CD4-positive, alpha-beta T cell (primary cell): Measurements from ENCODE around the gene FUT4. TPM values are rescaled to one million over a fixed set of nuclear protein-coding genes. Genes with fewer than 3 reads are reported as not detected.

Experiments used
- ATAC-seq: fragments of 200-7000 bp; cut with Tn5 transposase; one replicate; pipeline ENCODE4 v1.10.0; 2022; ENCODE audit warnings: mild to moderate bottlenecking; ENCODE audit not compliant: poor library complexity
- CTCF ChIA-PET: fragments of 350-600 bp; sonication (Branson Sonifier 250); formaldehyde crosslinking; loops from one replicate; lab custom pipeline; 2021; ENCODE audit warnings: antibody characterized with exemption, inconsistent platforms; lab: Charles Lee
- POLR2A ChIA-PET: fragments of 350-600 bp; sonication (Branson Sonifier 250); formaldehyde crosslinking; loops from one replicate; lab custom pipeline; 2021; ENCODE audit warnings: antibody characterized with exemption, inconsistent platforms; lab: Charles Lee
- DNase-seq, 14 experiments: peaks; one replicate each; pipeline ENCODE4 v3.0.0-alpha.2; 2013 to 2020; ENCODE audit warnings: mixed read lengths in 2 of 14
- H3K27ac ChIP-seq, 2 donors: one replicate each; pipeline versions ENCODE4 v1.5.1 to v1.7.0; 2013; ENCODE audit warnings: low read length in 2 of 2, low read depth in 1 of 2, mild to moderate bottlenecking in 1 of 2
- H3K27me3 ChIP-seq, 2 experiments: 1 replicate in 1 of 2; 2 replicates in 1 of 2; pipeline versions ENCODE4 v1.6.1 to v1.7.0; 2013; ENCODE audit warnings: low read length in 2 of 2, control low read depth in 1 of 2, mild to moderate bottlenecking in 1 of 2, moderate library complexity in 1 of 2; ENCODE audit not compliant: insufficient read depth in 2 of 2, control insufficient read depth in 1 of 2
- H3K36me3 ChIP-seq: one replicate; pipeline ENCODE4 v1.6.1; 2013; ENCODE audit warnings: low read length, control low read depth; ENCODE audit not compliant: insufficient read depth
- H3K4me1 ChIP-seq: one replicate; pipeline ENCODE4 v1.6.1; 2013; ENCODE audit warnings: low read length, control low read depth; ENCODE audit not compliant: insufficient read depth
- H3K4me3 ChIP-seq: one replicate; pipeline ENCODE4 v1.5.1; 2013; ENCODE audit warnings: mild to moderate bottlenecking, low read length, moderate library complexity
- H3K9me3 ChIP-seq, 2 experiments: 1 replicate in 1 of 2; 2 replicates in 1 of 2; pipeline versions ENCODE4 v1.6.1 to v1.7.0; 2013; ENCODE audit warnings: low read length in 2 of 2, mild to moderate bottlenecking in 2 of 2, control low read depth in 1 of 2, moderate library complexity in 1 of 2; ENCODE audit not compliant: control insufficient read depth in 1 of 2, insufficient read depth in 1 of 2
- H3K27ac Mint-ChIP-seq: one replicate; pipeline ENCODE4 v1.8.0; 2020; ENCODE audit warnings: mixed read lengths
- H3K27me3 Mint-ChIP-seq: one replicate; pipeline ENCODE4 v1.8.0; 2021; ENCODE audit warnings: mixed read lengths
- H3K36me3 Mint-ChIP-seq: one replicate; pipeline ENCODE4 v1.8.0; 2021; ENCODE audit warnings: low read depth, mixed read lengths
- H3K4me1 Mint-ChIP-seq: one replicate; pipeline ENCODE4 v1.8.0; 2021; ENCODE audit warnings: low read depth, mixed read lengths
- H3K4me3 Mint-ChIP-seq: one replicate; pipeline ENCODE4 v1.8.0; 2020; ENCODE audit warnings: mild to moderate bottlenecking, mixed read lengths
- H3K9me3 Mint-ChIP-seq: one replicate; pipeline ENCODE4 v1.8.0; 2020; ENCODE audit warnings: mixed read lengths
- intact Hi-C, 2 experiments: fragments of 100-400 bp; cut with DNase I in 1 of 2; cut with micrococcal nuclease in 1 of 2; formaldehyde crosslinking; loops; one replicate each; pipeline versions ENCODE4 v1.15.1 to v1.9.0; 2023 to 2025; cut with DNase I, micrococcal nuclease
- total RNA-seq, 174 experiments: library from RNA in 2 of 174; stranded (reverse) in 2 of 174; gene quantifications; one replicate each; pipeline ENCODE4 v1.2.3 and lab custom pipeline; 2021 to 2026
- TF ChIP-seq, protein P1 (sequence below): fragments of 200-600 bp; IDR thresholded peaks from one replicate; pipeline ENCODE4 v1.8.0; 2022; ENCODE audit warnings: antibody characterized with exemption, mild to moderate bottlenecking

The FUT4 gene
- total RNA-seq, 2 experiments from 2014 or later = 4.3 to 5.1 TPM

DNA sequence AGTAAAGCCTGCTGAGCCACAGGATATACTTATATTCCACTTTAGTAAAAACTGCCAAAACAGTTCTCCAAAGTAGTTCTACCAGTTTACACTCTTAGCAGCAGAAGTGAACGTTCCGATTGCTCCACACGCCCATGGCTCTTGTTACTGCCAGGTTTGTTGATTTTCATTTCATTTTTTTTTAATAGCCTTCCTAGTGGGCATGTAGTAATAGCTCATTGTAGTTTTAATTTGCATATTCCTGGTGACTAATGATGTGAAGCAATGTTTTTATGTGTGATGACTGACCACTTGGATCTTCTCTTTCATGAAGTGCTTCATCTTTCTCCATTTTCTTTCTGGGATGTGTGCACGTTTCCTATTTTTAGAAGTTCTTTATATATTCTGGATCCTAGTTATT is 36.2 kb upstream of the FUT4 start:
- TF ChIP-seq, protein P1, sequence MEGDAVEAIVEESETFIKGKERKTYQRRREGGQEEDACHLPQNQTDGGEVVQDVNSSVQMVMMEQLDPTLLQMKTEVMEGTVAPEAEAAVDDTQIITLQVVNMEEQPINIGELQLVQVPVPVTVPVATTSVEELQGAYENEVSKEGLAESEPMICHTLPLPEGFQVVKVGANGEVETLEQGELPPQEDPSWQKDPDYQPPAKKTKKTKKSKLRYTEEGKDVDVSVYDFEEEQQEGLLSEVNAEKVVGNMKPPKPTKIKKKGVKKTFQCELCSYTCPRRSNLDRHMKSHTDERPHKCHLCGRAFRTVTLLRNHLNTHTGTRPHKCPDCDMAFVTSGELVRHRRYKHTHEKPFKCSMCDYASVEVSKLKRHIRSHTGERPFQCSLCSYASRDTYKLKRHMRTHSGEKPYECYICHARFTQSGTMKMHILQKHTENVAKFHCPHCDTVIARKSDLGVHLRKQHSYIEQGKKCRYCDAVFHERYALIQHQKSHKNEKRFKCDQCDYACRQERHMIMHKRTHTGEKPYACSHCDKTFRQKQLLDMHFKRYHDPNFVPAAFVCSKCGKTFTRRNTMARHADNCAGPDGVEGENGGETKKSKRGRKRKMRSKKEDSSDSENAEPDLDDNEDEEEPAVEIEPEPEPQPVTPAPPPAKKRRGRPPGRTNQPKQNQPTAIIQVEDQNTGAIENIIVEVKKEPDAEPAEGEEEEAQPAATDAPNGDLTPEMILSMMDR = no peak
- Mint-ChIP-seq H3K4me3 (no peak overlapping the region), H3K4me1 (peaks cover 8% of the 10 kb centered on the region), H3K27me3 (peaks cover 35% of the 10 kb centered on the region), H3K27ac (no peak overlapping the region), H3K9me3 (no peaks in the 10 kb centered on the region), H3K36me3 (peaks cover 6% of the 10 kb centered on the region)
- Histone ChIP-seq H3K27me3 (peaks cover 6 to 13% of the 10 kb centered on the region in 2 experiments), H3K27ac (no peak overlapping the region), H3K4me1 (peaks cover 8% of the 10 kb centered on the region), H3K9me3 (no peaks in the 10 kb centered on the region), H3K4me3 (no peak overlapping the region), H3K36me3 (no peaks in the 10 kb centered on the region)
- DNase-seq (no peak), ATAC-seq (no peak)
- CTCF ChIA-PET = no interaction called here
- POLR2A ChIA-PET = no interaction called here
- intact Hi-C loops = loop anchor here (2.0 to 10.0 kb wide), 4 partner anchors 183 to 1563 kb away; no protein-coding TSS in a partner anchor

DNA sequence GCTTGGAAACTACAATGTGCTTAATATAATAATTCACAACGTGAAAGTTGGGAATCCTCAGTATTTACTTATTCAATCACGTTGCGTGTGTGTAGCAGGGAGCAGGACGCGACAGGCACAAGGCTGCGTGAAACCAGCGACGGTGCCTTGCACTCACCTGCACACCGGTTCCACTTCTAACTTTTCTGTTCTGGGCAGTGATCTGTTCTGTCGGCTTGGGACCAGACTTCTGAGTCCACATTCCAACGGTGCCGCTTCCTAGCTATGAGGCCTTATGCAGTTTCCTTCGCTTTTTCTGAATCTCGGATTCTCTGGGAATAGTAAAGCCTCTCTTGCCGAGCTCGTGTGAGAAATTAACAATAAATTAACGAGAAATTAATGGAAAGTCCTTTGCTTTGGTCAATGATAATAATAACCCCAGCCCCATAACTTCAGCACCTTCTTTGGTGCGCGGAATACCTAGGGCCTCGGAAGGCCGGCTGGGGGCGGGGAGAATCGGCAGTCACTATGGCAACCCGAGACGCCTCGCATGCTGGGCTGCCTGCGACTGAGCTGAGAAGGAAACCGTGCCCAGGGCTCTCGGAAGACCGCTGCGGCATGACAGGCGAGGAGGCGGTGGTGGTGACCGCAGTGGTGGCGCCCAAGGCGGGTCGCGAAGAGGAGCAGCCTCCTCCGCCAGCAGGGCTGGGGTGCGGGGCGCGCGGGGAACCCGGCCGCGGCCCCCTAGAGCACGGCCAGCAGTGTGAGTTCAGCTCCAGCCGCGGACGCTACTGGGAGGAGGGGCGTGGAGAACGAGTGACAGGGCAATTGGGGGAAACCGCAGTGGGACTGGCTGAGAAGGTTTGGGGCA is 31.6 kb upstream of the FUT4 start, which contains the start of gene C11orf97:
C11orf97 (plus strand) TSS at position 530 of the 850 bp plus-strand sequence; CDS start at position 598, 68 bp downstream.
- peaks cover 60% of the 10 kb centered on the region for H3K27me3 Mint-ChIP-seq
- Histone ChIP-seq H3K9me3 (no peaks in the 10 kb centered on the region), H3K4me3 (peak within 1 kb of the TSS; percentile 28), H3K36me3 (no peaks in the 10 kb centered on the region), H3K27ac (no peak within 1 kb of the TSS), H3K4me1 (peaks cover 10% of the 10 kb centered on the region), H3K27me3 (peaks cover 10 to 22% of the 10 kb centered on the region in 2 experiments)
- no peaks in the 10 kb centered on the region for H3K9me3 Mint-ChIP-seq
- TF ChIP-seq, protein P1 = no peak
- DNase-seq = peak; percentile 12 to 76 (median 44)
- CTCF ChIA-PET = interaction anchor here (0.6 to 1.6 kb wide), 4 partner anchors 7 to 867 kb away, joined by 3 to 4 read pairs (median 3); no protein-coding TSS in a partner anchor
- H3K4me1 Mint-ChIP-seq = peaks cover 18% of the 10 kb centered on the region
- intact Hi-C loops = loop anchor here in 1 of 2 experiments (10.0 kb wide), 1 partner anchor 1283 kb away; the partner anchor contains the start of gene CEP57
- no peak within 1 kb of the TSS for H3K27ac Mint-ChIP-seq
- peak; percentile 74 for ATAC-seq
- H3K36me3 Mint-ChIP-seq = no peaks in the 10 kb centered on the region
- peak within 1 kb of the TSS; percentile 81 for H3K4me3 Mint-ChIP-seq
- POLR2A ChIA-PET = interaction anchor here (1.1 to 1.2 kb wide), 2 partner anchors 18 to 557 kb away, joined by 3 to 8 read pairs; partner anchors contain the start of genes ANKRD49 and MRE11

DNA sequence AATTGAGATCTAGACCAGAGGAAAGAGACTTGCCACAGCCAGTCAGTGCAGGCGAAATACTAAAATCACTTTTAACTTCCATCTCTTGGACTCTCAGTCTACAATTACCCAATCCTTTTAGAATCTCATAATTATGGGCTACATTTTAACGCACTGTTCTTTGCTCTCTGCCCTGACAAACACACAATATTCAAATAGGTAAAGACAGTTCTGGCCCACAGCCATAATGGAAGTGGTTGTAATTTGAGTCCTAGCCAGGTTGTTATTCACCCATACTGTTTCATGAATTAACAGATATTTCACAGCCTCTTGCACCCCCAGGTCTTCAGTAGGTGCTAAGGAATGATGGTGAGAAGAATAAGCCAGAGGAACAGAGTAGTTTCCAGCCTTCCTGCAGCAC is 30.6 kb upstream of the FUT4 start:
- peak overlapping the region; percentile 11 for H3K4me3 Mint-ChIP-seq
- ChIA-PET CTCF (interaction anchor here (1.4 to 1.5 kb wide), 2 partner anchors 9 to 18 kb away, joined by 3 read pairs; no protein-coding TSS in a partner anchor), POLR2A (interaction anchor here (1.1 kb wide), 1 partner anchor 556 kb away, joined by 3 read pairs; no protein-coding TSS in a partner anchor)
- Histone ChIP-seq H3K4me3 (no peak overlapping the region), H3K27me3 (peaks cover 10 to 22% of the 10 kb centered on the region in 2 experiments), H3K27ac (no peak overlapping the region), H3K4me1 (peaks cover 10% of the 10 kb centered on the region), H3K36me3 (no peaks in the 10 kb centered on the region), H3K9me3 (no peaks in the 10 kb centered on the region)
- DNase-seq (no peak), ATAC-seq (no peak)
- peaks cover 18% of the 10 kb centered on the region for H3K4me1 Mint-ChIP-seq
- no peaks in the 10 kb centered on the region for H3K36me3 Mint-ChIP-seq
- H3K27me3 Mint-ChIP-seq = peaks cover 60% of the 10 kb centered on the region
- intact Hi-C loops = loop anchor here in 1 of 2 experiments (10.0 kb wide), 1 partner anchor 1282 kb away; the partner anchor contains the start of gene CEP57
- H3K27ac Mint-ChIP-seq = no peak overlapping the region
- no peaks in the 10 kb centered on the region for H3K9me3 Mint-ChIP-seq
- TF ChIP-seq, protein P1 = no peak
